Cardiac fibroblast (primary cell): ENCODE results near the gene ACRBP.

ENCODE experiments used
- DNase-seq, 2 donors: peaks; one replicate each; pipeline versions ENCODE4 v3.0.0 to v3.0.0-alpha.2; 2010; ENCODE audit warnings: low read depth in 2 of 2
- H3K4me3 ChIP-seq, 2 donors: replicated peaks in 1 of 2; 1 replicate in 1 of 2; 2 replicates in 1 of 2; pipeline ENCODE4 v1.5.1; 2011; ENCODE audit warnings: low read depth in 2 of 2, low read length in 2 of 2, mild to moderate bottlenecking in 2 of 2, moderate library complexity in 1 of 2
- TF ChIP-seq, protein P1 (sequence below): IDR thresholded peaks from one replicate; pipeline ENCODE4 v1.5.1; 2011; ENCODE audit warnings: low read depth, mild to moderate bottlenecking, low read length, inconsistent platforms

The ACRBP gene

DNA sequence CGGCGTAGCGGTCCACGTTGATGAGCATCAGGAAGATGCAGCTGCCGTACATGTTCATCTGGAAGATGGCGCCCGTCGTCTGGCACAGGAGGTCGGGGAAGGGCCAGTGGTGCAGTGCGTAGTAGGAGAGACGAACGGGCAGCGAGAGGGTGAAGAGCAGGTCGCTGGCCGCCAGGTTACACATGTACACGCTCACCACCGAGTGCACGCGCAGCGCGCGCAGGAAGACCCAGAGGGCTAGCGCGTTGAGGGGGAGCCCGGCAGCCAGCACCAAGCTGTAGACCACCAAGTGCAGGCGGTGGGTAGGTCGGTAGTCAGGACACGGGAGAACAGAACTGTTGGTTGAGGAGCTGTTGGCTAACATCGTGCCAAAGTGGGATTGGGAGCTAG lies 26.4 kb downstream of the ACRBP start:
- TF ChIP-seq, protein P1, sequence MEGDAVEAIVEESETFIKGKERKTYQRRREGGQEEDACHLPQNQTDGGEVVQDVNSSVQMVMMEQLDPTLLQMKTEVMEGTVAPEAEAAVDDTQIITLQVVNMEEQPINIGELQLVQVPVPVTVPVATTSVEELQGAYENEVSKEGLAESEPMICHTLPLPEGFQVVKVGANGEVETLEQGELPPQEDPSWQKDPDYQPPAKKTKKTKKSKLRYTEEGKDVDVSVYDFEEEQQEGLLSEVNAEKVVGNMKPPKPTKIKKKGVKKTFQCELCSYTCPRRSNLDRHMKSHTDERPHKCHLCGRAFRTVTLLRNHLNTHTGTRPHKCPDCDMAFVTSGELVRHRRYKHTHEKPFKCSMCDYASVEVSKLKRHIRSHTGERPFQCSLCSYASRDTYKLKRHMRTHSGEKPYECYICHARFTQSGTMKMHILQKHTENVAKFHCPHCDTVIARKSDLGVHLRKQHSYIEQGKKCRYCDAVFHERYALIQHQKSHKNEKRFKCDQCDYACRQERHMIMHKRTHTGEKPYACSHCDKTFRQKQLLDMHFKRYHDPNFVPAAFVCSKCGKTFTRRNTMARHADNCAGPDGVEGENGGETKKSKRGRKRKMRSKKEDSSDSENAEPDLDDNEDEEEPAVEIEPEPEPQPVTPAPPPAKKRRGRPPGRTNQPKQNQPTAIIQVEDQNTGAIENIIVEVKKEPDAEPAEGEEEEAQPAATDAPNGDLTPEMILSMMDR: no peak
- no peak overlapping the region for H3K4me3 ChIP-seq
- no peak for DNase-seq

DNA sequence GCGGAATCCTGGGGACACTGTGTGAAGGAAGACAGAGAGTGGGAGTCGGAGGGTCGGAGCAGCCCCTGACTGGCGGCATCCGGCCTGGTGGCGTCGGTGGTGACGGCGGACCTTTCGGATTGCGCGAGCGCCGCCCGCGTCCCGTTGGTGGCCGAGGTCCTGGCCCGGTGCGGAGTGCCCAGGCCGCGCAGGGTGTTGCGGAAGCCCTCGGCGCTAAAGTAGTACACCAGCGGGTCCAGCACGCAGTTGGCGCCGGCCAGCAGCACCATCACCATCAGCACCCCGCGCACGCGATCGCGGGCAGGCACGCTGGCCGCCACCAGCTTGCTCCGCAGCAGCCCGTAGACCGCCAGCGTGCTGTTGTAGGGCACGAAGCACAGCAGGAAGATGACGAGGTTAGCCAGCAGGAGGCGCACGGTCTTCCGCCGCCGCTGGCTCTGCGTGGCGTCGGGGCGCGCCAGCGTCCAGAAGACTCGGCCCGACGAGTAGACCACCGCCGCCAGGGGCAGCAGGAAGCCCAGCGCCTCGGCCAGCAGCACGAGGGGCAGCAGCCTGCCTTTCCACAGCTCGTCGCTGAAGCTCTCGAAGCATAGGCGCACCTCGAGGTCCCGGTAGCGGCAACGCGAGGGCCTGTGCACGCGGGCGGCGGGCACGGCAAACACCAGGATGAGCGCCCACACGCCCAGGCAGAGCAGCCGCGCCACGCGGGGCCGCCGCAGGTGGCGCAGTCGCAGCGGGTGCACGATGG lies 26.9 kb downstream of the ACRBP start:
- TF ChIP-seq, protein P1: peak; percentile 62
- DNase-seq: peak; percentile 61 to 72
- peak overlapping the region in 1 of 2 donors; percentile 26 for H3K4me3 ChIP-seq

DNA sequence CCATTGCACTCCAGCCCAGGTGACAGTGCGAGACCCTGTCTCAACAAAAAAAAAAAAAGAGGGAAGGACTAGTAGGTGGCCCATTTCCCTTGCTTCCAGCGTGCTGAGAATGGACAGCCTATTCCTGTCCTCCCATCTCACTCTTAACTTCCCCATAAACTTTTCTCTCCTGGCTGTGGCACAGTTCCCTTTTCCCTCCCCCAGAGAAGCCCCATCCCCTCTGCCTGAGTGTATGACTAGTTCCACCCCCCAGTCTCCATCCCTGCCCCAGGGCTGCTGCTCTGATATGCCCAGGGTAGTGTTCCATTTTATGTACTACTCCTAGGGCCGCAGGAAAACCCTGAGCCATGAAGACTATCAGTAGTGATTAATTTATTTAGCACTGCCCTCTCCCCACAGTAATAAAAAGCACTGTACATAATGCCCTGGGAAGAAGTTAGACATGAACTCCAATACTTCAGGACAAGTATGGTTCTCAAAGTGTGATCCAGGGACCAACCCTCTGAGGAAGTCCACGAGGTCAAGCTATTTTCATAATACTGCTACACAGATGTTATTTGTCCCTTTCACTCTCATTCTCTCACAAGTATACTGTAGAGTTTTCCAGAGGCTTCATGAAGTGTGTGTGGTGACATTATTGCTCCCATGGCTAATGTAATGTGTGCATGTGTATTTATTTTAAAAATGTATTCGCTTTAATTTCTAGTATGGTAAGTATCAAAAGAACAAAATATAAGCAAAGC lies 28.6 kb downstream of the ACRBP start:
- TF ChIP-seq, protein P1: no peak
- no peak overlapping the region for H3K4me3 ChIP-seq
- no peak for DNase-seq

DNA sequence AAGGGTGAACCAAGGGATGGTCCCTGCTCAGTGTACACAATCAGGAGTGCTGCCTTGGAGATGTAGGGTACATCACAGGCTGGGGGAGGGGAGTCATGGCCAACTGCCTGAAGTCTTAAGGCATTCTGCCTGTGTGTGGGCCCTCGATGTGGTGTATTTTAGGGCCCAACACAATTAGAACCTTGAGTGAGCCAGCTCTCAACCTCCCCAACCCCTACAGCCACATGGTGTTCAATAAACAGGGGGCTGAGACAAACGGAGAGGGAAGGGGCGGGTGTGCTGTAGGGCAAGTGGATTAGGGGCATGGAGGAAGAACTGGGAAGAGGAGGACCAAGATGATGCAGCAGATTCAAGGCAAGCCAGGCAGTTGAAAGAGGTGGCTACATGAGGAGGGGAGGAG lies 31.4 kb downstream of the ACRBP start:
- DNase-seq: no peak
- no peak overlapping the region for H3K4me3 ChIP-seq
- TF ChIP-seq, protein P1: no peak

DNA sequence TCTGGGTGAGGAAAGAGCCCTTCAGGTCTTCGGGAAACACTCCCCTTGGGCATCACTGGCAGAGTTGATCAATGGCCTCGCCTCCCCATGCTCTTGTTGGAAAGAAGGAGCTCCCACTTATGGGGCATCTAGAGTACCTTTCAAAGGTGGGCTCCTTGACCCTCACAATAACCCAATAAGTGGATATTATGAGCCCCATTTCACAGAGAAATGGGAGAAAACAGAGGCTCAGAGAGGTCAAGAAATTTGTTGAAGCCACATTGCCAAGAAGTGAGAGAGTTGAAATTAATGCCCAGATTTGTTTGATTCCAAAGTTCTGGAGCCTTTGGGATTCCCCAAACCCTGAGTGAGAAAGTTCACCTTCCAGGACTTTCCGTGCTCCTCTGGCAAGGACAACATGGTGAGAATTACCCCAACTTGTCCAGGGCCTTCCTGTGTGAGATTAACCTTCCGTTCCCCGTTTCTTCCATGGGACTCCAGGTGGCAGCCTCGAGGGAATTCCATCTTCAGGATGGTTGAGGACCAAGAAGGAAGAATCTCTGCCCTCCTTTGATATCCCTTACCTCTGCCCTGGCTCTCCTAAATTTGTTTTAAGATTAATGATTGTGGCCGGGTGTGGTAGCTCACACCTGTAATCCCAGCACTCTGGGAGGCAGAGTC lies 32.6 kb downstream of the ACRBP start:
- H3K4me3 ChIP-seq: no peak overlapping the region
- DNase-seq: peak in 1 of 2 donors; percentile 20
- TF ChIP-seq, protein P1: no peak

DNA sequence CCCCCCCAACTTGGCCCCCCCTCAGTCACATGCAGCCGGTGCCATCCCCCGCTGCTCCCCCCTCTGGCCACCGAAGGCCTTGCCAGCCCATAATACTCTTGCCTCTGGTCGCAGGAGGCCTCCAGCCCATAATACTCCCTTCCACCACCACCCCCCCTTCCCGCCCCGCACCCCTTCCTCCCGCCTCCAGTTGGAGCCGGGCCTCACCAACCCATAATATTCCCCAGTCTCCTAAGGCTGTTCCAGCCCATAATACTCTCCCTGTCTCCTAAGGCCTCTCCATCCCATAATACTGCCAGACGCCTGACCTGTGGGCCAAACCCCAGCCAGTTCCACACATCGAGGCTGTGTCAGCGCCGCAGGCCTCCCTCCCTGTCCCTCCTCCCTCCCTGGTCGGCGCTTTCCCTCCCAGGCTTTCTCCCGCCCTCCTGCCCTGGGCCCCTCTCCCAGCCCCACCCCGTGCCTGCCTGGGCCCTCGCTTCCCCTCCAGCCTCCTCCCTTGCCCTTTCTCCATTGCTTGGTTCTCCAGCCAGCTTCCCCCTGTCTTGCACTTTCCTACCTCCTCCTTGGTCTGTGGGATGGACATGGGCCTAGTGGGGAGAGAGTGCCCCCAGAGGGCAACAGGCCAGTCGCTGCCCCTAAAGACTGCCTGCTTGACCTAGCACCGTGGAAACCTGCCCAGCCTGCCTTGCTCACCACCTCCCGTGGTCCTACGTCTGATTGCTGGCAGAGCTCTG lies 33.3 kb downstream of the ACRBP start:
- DNase-seq: peak; percentile 98 to 99
- TF ChIP-seq, protein P1: no peak
- H3K4me3 ChIP-seq: no peak overlapping the region
